Thoracic aorta (tissue), 2 donors: ENCODE data around the gene PIK3C2G. TPM values are rescaled to one million over a fixed set of nuclear protein-coding genes. Genes with fewer than 3 reads are reported as not detected.

ENCODE experiments used
- ATAC-seq: fragments of 150-250 bp; one replicate; pipeline ENCODE4 v1.8.0; 2017; ENCODE audit warnings: low read depth; ENCODE audit not compliant: insufficient number of reproducible peaks, low FRiP score
- DNase-seq: peaks from one replicate; pipeline ENCODE4 v3.0.0-alpha.2; 2020; ENCODE audit warnings: low spot score
- H3K27ac ChIP-seq, 2 donors: fragments of 200-600 bp; sonication (generic); 1 replicate in 1 of 2; 2 replicates in 1 of 2; pipeline ENCODE4 v1.5.1; 2016; ENCODE audit warnings: mild to moderate bottlenecking in 2 of 2, moderate library complexity in 2 of 2
- H3K27me3 ChIP-seq: fragments of 200-600 bp; sonication (generic); replicated peaks from 2 replicates; pipeline ENCODE4 v1.6.0; 2016; ENCODE audit warnings: mild to moderate bottlenecking; ENCODE audit not compliant: insufficient read depth
- H3K36me3 ChIP-seq: fragments of 200-600 bp; sonication (generic); one replicate; pipeline ENCODE4 v1.5.1; 2016
- H3K4me1 ChIP-seq, 2 donors: fragments of 200-600 bp; sonication (generic); 1 replicate in 1 of 2; 2 replicates in 1 of 2; pipeline versions ENCODE4 v1.5.1 to v1.6.0; 2016; ENCODE audit warnings: low read depth in 2 of 2, mild to moderate bottlenecking in 1 of 2; ENCODE audit not compliant: control insufficient read depth in 1 of 2
- H3K4me3 ChIP-seq: fragments of 200-600 bp; sonication (generic); 2 replicates; pipeline ENCODE4 v1.5.1; 2016; ENCODE audit warnings: mild to moderate bottlenecking
- H3K9me3 ChIP-seq: fragments of 200-600 bp; sonication (generic); 2 replicates; pipeline ENCODE4 v1.5.1; 2016
- total RNA-seq, 2 donors: library from RNA; depleted of rRNA; stranded (reverse); fragments of >200 nt; gene quantifications; one replicate each; pipeline versions ENCODE4 v1.1.0 to v1.2.3, GENCODE V29; 2016
- TF ChIP-seq, protein P1 (sequence below): fragments of 200-600 bp; sonication (generic); IDR thresholded peaks from one replicate; pipeline ENCODE4 v1.5.1; 2019; ENCODE audit warnings: antibody characterized with exemption

PIK3C2G gene
- total RNA-seq, 2 donors from 2014 or later = not detected

DNA sequence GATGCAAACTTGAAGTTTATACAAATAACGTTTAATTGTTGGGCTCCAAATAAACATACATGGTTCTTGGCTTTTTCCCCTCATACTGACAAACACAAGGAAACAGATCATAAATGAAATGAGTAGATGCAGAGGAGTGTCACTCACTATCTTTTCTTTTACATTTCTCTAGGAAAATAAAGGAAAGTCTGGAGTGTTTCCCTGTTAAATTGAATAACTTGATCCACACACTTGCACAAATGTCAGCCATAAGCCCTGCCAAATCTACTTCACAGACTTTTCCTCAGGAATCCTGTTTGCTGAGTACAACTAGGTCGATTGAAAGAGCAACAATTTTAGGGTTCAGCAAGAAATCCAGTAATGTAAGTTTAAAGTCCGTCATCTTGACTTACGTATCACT, 301.2 kb downstream of the PIK3C2G start:
- ATAC-seq (no peak), DNase-seq (no peak)
- Histone ChIP-seq H3K9me3 (no peaks in the 10 kb centered on the region), H3K36me3 (no peaks in the 10 kb centered on the region), H3K4me1 (no peaks in the 10 kb centered on the region), H3K27me3 (no peaks in the 10 kb centered on the region), H3K27ac (no peak overlapping the region), H3K4me3 (no peak overlapping the region)
- TF ChIP-seq, protein P1, sequence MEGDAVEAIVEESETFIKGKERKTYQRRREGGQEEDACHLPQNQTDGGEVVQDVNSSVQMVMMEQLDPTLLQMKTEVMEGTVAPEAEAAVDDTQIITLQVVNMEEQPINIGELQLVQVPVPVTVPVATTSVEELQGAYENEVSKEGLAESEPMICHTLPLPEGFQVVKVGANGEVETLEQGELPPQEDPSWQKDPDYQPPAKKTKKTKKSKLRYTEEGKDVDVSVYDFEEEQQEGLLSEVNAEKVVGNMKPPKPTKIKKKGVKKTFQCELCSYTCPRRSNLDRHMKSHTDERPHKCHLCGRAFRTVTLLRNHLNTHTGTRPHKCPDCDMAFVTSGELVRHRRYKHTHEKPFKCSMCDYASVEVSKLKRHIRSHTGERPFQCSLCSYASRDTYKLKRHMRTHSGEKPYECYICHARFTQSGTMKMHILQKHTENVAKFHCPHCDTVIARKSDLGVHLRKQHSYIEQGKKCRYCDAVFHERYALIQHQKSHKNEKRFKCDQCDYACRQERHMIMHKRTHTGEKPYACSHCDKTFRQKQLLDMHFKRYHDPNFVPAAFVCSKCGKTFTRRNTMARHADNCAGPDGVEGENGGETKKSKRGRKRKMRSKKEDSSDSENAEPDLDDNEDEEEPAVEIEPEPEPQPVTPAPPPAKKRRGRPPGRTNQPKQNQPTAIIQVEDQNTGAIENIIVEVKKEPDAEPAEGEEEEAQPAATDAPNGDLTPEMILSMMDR = no peak

DNA sequence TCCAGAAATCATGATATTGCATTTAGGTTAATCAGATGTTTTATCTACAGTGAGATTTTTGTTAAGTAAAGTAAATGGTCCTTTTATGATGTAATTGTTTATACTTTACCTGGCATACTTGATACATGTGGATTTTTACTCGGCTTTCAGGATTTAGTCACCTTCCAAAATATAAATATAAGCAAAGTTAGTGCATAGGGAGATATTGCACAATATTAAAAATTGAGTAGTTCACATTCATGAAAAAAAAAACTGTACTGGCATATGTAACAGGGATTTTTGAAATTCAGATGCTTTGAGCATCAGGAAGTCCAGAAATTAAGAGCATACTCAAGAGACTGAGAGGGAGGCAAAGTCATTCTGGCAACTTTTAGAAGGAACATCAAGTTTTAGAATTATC, 303.0 kb downstream of the PIK3C2G start:
- H3K9me3 ChIP-seq = no peaks in the 10 kb centered on the region
- H3K27me3 ChIP-seq = no peaks in the 10 kb centered on the region
- no peak overlapping the region for H3K4me3 ChIP-seq
- TF ChIP-seq, protein P1 = no peak
- H3K4me1 ChIP-seq = no peaks in the 10 kb centered on the region
- H3K27ac ChIP-seq = no peak overlapping the region
- ATAC-seq (no peak), DNase-seq (no peak)
- no peaks in the 10 kb centered on the region for H3K36me3 ChIP-seq

DNA sequence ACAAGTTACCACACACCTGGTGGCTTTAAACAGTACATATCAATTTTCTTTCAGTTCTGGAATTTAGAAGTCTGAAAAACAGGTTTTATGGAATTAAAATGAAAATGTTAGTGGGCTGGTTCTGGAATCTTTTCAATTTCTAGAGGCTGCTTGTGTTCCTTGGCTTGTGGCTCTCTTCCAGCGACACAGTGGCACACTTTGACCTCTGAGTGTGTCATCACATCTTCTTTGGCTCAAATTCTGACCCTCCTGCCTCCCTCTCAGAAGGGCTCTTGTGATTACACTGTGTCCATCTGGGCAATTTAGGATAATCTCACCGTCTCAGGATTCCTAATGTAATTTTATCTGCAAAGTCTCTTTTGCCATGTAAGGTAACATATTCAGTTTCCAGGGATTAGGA, 306.5 kb downstream of the PIK3C2G start:
- Histone ChIP-seq H3K27me3 (no peaks in the 10 kb centered on the region), H3K4me3 (no peak overlapping the region), H3K36me3 (no peaks in the 10 kb centered on the region), H3K27ac (no peak overlapping the region), H3K4me1 (no peaks in the 10 kb centered on the region), H3K9me3 (no peaks in the 10 kb centered on the region)
- DNase-seq (no peak), ATAC-seq (no peak)
- TF ChIP-seq, protein P1 = no peak

DNA sequence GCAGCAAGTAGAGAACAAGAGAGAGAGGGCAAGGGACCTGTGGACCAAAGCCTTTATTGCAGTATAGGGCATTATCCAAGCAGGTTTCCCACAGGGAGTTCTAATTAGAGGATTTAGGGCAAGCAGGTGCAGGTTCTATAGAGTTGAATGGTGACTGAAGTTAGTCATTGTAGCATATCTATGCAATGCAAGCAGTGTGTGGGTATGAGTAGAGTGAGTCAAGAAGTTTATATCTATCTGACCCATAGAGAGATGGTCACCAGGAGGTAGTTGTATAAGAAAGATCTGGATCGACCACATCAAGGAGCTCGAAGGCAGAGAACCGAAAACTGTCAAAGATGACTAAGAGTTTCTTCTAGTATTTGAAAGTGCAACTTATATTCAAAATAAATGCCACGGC, 309.2 kb downstream of the PIK3C2G start:
- Histone ChIP-seq H3K4me1 (no peaks in the 10 kb centered on the region), H3K36me3 (no peaks in the 10 kb centered on the region), H3K27ac (no peak overlapping the region), H3K4me3 (no peak overlapping the region), H3K9me3 (no peaks in the 10 kb centered on the region), H3K27me3 (no peaks in the 10 kb centered on the region)
- no peak for DNase-seq
- no peak for ATAC-seq
- TF ChIP-seq, protein P1 = no peak

DNA sequence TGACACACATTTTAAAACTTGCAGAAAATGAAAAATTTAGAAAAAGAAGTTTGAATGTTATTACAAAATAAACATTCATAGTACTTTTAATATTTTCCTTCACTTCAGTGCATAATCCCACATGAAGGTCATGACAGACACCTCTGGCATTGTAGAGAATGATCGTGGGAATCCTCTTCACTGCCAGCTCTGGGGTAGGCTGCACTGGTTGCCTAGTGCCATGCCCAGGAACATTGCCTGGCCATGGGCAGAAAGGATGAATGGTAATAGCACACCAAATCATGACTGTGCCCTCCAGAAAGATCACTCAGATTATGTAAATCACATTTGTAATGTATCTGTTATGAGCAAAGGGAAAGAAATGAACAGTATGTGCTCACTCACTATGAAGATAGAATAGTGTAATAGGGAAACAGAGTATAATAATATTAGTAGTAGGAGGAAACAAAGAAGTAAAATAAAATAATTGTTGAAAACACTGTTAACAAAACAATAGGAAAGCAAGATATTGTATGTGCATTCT, 314.8 kb downstream of the PIK3C2G start:
- DNase-seq (no peak), ATAC-seq (no peak)
- TF ChIP-seq, protein P1 = no peak
- Histone ChIP-seq H3K36me3 (no peaks in the 10 kb centered on the region), H3K27ac (no peak overlapping the region), H3K9me3 (no peaks in the 10 kb centered on the region), H3K4me3 (no peak overlapping the region), H3K4me1 (no peaks in the 10 kb centered on the region), H3K27me3 (no peaks in the 10 kb centered on the region)
